GM19099 (cell line): ENCODE measurements around the gene MCEE.

Experiments used
- POLR2A ChIP-seq: IDR thresholded peaks from 3 replicates; pipeline ENCODE4 v1.6.1; 2011; ENCODE audit warnings: low read depth; ENCODE audit not compliant: insufficient read length; ENCODE audit errors: extremely low read depth

Gene MCEE

DNA sequence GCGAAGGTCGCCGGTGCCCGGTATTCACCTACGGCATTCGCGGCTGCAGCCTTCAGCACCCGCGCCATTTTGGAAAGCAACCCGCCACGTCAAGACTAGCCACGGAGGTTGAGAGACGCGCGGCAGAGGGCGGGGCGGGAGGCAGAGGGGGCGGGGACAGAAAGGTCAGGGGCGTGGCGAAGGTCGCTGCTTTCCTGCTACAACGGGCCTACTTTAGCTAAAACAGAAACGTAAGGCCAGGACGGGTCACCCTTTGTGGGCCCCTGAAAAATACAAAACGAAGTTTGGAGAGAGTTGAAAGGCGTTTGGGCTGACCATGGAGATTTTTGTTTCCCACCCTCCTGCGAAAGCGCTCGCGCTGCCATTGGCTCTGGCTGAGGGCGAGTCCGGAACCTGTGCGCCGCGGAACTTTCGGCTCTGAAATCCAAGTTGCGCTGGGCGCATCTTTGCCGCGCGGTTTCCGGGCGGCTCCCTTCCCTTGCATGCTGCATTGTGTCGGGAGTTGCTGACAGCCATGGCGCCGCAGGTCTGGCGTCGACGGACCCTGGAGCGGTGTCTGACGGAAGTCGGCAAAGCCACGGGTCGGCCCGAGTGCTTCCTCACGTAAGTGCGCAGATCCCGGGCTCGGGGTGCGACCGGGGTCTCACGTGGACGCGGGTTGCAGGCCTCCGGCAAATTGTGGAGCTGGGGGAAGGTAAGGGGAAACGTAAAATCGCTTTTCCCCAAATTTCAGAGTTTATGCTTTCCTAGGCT is at the start of gene MCEE, which contains the start of gene MPHOSPH10:
Gene MCEE, minus strand, starts transcription at position 78 of the 753 bp plus-strand sequence. Its CDS starts 10 bp downstream, at position 68.
Gene MPHOSPH10, plus strand, starts transcription at position 483 of the 753 bp plus-strand sequence. Its CDS starts 32 bp downstream, at position 515.
- TF ChIP-seq POLR2A: peak; percentile 78

GRCh38 chr2:71174207-71174606 is 44.2 kb upstream of the MCEE start:
- no peak for TF ChIP-seq POLR2A

DNA sequence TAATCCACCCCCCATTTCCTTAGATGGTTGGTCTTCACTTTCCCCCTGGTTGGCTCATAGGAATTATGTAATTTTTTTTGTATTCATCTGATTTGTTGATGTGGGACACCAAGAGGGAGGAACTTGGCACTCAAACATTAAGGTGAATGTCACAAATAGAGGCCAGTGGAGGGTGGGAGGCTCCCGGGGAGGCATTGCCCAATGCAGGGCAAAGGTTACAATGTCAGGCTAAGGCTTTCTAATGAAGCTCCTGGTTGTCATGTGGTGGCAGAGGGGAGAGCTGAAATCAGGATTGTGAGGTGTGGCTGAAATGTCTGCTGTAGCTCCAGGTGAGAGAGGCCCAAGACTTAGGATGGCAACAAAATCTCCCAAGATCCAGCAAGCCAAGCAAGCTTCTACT is 43.1 kb upstream of the MCEE start:
- TF ChIP-seq POLR2A: no peak

- TF ChIP-seq POLR2A: no peak
Measured at GRCh38 chr2:71166812-71167211, 36.8 kb upstream of the MCEE start.

GRCh38 chr2:71157124-71157793 is 27.2 kb upstream of the MCEE start:
- TF ChIP-seq POLR2A: no peak

DNA sequence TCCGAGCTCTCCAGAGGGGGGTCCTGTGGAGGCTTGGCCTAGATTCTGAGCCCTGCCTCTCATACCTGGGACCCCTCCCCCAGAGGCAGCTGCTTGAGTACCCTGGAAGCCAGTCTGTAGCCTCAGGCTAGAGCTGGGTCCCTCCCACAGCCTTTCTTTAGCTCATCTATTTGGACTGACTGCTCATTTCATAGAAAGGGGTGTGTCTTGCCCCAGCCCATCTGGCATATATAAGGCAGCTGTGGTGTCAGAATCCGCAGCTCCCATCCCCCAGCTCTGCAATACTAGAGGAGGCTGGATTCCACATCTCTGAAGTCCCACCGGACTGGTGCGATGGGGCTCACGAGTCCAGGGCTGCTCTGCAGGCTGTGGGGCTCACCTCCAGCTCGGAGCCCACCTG is 26.5 kb upstream of the MCEE start:
- no peak for TF ChIP-seq POLR2A

DNA sequence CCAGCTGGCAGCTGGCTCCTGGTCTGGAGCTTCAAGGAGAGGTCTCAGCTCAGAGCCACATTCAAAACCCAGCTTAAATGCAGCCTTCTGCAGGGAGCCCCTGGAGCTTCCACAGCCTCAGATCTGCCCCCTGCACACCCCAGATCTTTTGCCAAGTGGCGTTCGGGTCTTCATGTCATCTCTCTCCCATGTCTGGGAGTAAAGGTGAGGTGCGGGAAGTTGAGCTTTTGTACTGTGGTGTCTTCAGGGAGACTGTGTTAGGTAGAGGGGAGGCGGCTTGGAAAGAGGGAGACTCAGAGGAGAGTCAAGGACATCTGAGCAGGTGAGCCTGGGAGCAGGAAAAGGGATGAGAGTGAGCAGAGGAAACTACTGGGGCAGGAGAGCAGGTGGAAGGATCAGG is 25.8 kb upstream of the MCEE start:
- TF ChIP-seq POLR2A: no peak

- TF ChIP-seq POLR2A: no peak
Measured at GRCh38 chr2:71154798-71155197, 24.8 kb upstream of the MCEE start.

GRCh38 chr2:71154279-71154678 is 24.2 kb upstream of the MCEE start:
- no peak for TF ChIP-seq POLR2A

GRCh38 chr2:71153585-71154224 is 23.7 kb upstream of the MCEE start:
- TF ChIP-seq POLR2A: no peak

- no peak for TF ChIP-seq POLR2A
Measured at GRCh38 chr2:71151620-71152019, 21.6 kb upstream of the MCEE start.

- no peak for TF ChIP-seq POLR2A
Measured at GRCh38 chr2:71150082-71150816, 20.2 kb upstream of the MCEE start.

DNA sequence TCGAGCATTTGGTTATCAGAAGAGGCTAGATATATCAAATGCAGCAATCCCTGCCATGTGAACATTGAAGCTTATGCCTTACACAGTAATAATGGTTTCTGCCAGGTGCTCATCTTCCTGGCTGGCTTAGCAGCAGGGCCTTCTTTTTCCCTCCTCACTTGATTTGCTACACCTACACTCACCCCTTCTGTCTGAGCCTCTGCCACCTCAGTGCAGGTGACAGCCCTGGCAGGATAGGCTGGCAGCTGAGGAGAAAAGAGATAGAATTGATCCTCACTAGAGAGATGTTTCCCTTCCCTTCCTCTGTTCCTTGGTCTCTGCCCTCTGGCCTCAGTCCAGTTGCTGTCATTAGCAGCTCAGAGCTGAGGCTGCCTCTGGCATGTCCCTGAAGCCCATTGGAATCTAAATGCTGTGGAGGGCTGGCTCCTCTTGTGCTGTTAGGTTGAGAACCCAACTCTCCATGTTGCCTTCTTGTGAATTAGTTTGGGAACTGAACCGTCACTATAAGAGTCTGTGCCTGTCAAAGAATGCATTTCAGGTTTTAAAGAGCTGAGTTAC is 18.6 kb upstream of the MCEE start:
- TF ChIP-seq POLR2A: no peak

DNA sequence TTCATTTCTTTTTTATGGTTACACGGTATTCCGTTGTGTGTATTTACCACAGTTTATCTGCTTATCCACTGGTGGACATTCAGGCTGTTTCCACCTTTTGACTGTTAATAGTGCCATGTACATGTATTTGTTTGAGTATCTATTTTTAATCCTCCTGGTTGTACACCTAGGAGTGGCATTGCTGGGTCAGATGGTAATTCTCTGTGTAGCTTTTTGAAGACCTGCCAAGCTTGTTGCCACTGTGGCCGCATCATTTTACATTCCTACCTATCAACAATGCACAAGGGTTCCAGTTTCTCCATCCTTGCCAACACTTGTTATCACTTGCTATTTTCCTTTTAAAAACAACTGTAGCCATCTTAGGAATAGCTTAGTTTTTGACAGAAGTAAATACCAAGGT is 13.8 kb upstream of the MCEE start:
- TF ChIP-seq POLR2A: no peak

- no peak for TF ChIP-seq POLR2A
Measured at GRCh38 chr2:71136174-71136573, 6.1 kb upstream of the MCEE start.
